NOMO-1 treated with DMSO at 0.1 percent for 48 hours (cell line): ENCODE data around the gene KCNH5.
"Not testable (repeated sequence)": the region's sequence is repeated elsewhere in the genome, so short reads cannot be mapped to it uniquely, and the experiment has no call there.

Source experiments
- DNase-seq: peaks from one replicate; lab custom pipeline; 2025; ENCODE audit not compliant: unreplicated experiment; lab: John Stamatoyannopoulos, UW

The KCNH5 gene

GRCh38 chr14:62886461-62886860 lies 158.8 kb downstream of the KCNH5 start:
- no peak for DNase-seq

- DNase-seq = no peak
Observed at GRCh38 chr14:62885451-62885850, 159.8 kb downstream of the KCNH5 start.

- DNase-seq = no peak
Observed at GRCh38 chr14:62882967-62883366, 162.3 kb downstream of the KCNH5 start.

GRCh38 chr14:62866376-62866775 lies 178.9 kb downstream of the KCNH5 start:
- no peak for DNase-seq

GRCh38 chr14:62864588-62864987 lies 180.7 kb downstream of the KCNH5 start:
- no peak for DNase-seq

GRCh38 chr14:62858011-62858410 lies 187.2 kb downstream of the KCNH5 start:
- DNase-seq = not testable (repeated sequence)

GRCh38 chr14:62854951-62855350 lies 190.3 kb downstream of the KCNH5 start:
- DNase-seq = peak; percentile 0

- DNase-seq = no peak
Observed at GRCh38 chr14:62847168-62847567, 198.1 kb downstream of the KCNH5 start.

- DNase-seq = no peak
Observed at GRCh38 chr14:62844546-62844945, 200.7 kb downstream of the KCNH5 start.

GRCh38 chr14:62824086-62824485 lies 221.2 kb downstream of the KCNH5 start:
- no peak for DNase-seq

GRCh38 chr14:62819931-62820330 lies 225.3 kb downstream of the KCNH5 start:
- no peak for DNase-seq

- no peak for DNase-seq
Observed at GRCh38 chr14:62807636-62808035, 237.6 kb downstream of the KCNH5 start.

- DNase-seq = no peak
Observed at GRCh38 chr14:62800577-62800976, 244.7 kb downstream of the KCNH5 start.

- DNase-seq = no peak
Observed at GRCh38 chr14:62796431-62796830, 248.8 kb downstream of the KCNH5 start.

- DNase-seq = no peak
Observed at GRCh38 chr14:62792578-62792977, 252.7 kb downstream of the KCNH5 start.

- DNase-seq = not testable (repeated sequence)
Observed at GRCh38 chr14:62781328-62781727, 263.9 kb downstream of the KCNH5 start.

- DNase-seq = no peak
Observed at GRCh38 chr14:62778852-62779251, 266.4 kb downstream of the KCNH5 start.

- no peak for DNase-seq
Observed at GRCh38 chr14:62778310-62778709, 266.9 kb downstream of the KCNH5 start.

- no peak for DNase-seq
Observed at GRCh38 chr14:62777510-62777909, 267.7 kb downstream of the KCNH5 start.

- no peak for DNase-seq
Observed at GRCh38 chr14:62776300-62776699, 269.0 kb downstream of the KCNH5 start.

- no peak for DNase-seq
Observed at GRCh38 chr14:62768753-62769152, 276.5 kb downstream of the KCNH5 start.

- no peak for DNase-seq
Observed at GRCh38 chr14:62763951-62764350, 281.3 kb downstream of the KCNH5 start.

- no peak for DNase-seq
Observed at GRCh38 chr14:62759796-62760195, 285.5 kb downstream of the KCNH5 start.

- not testable (repeated sequence) for DNase-seq
Observed at GRCh38 chr14:62746881-62747280, 298.4 kb downstream of the KCNH5 start.
